Heart left ventricle (tissue), 16 donors: ENCODE data around the gene KDM4B. TPM values are rescaled to one million over a fixed set of nuclear protein-coding genes. Genes with fewer than 3 reads are reported as not detected.

Experiments
- ATAC-seq, 4 donors: fragments of 200-7000 bp; cut with Tn5 transposase; one replicate each; pipeline ENCODE4 v1.9.1; 2020 to 2022; ENCODE audit warnings: moderate library complexity in 4 of 4, mild to moderate bottlenecking in 3 of 4, moderate number of reproducible peaks in 1 of 4
- DNase-seq, 5 donors: peaks; one replicate each; pipeline ENCODE4 v3.0.0-alpha.2; 2020
- H3K27ac ChIP-seq, 12 donors: fragments of 200-600 bp; sonication (generic) in 4 of 12; one replicate each; pipeline versions ENCODE4 v1.5.0 to v1.8.0; 2016 to 2022; ENCODE audit warnings: mild to moderate bottlenecking in 2 of 12
- H3K27me3 ChIP-seq, 9 donors: fragments of 200-600 bp; sonication (generic) in 2 of 9; one replicate each; pipeline versions ENCODE4 v1.5.1 to v1.8.0; 2016 to 2022; ENCODE audit warnings: mild to moderate bottlenecking in 3 of 9
- H3K36me3 ChIP-seq, 9 donors: fragments of 200-600 bp; sonication (generic) in 2 of 9; one replicate each; pipeline versions ENCODE4 v1.5.0 to v1.8.0; 2018 to 2022; ENCODE audit warnings: mild to moderate bottlenecking in 2 of 9
- H3K4me1 ChIP-seq, 12 donors: fragments of 200-600 bp; sonication (generic) in 4 of 12; one replicate each; pipeline versions ENCODE4 v1.5.0 to v1.8.0; 2016 to 2022; ENCODE audit warnings: mild to moderate bottlenecking in 3 of 12
- H3K4me3 ChIP-seq, 12 donors: fragments of 200-600 bp; sonication (generic) in 4 of 12; one replicate each; pipeline versions ENCODE4 v1.5.0 to v1.8.0; 2017 to 2022; ENCODE audit warnings: mild to moderate bottlenecking in 9 of 12, moderate library complexity in 4 of 12
- H3K9me3 ChIP-seq, 12 donors: fragments of 200-600 bp; sonication (generic) in 4 of 12; one replicate each; pipeline versions ENCODE4 v1.5.0 to v1.8.0; 2016 to 2022; ENCODE audit warnings: mild to moderate bottlenecking in 1 of 12
- POLR2A ChIP-seq, 2 donors: fragments of 450-650 bp; IDR thresholded peaks; one replicate each; pipeline ENCODE4 v1.6.1; 2017; ENCODE audit warnings: antibody characterized with exemption in 2 of 2, mild to moderate bottlenecking in 2 of 2, moderate library complexity in 2 of 2
- WGBS, 4 donors: extraction: QIAGEN DNeasy Blood & Tissue Kit in 2 of 4; methylation state at CpG; one replicate each; pipeline versions ENCODE4 v1.1.5 to v1.1.7; 2013 to 2018; 5-methylcytosine and 5-hydroxymethylcytosine counted together
- intact Hi-C, 10 donors: fragments of 100-400 bp; cut with DNase I; formaldehyde crosslinking; loops; one replicate each; pipeline versions ENCODE4 v1.11.1 to v1.14.2; 2022
- polyA plus RNA-seq, 2 donors: library from polyadenylated mRNA; stranded (reverse); fragments of 200-250 nt; gene quantifications; one replicate each; pipeline ENCODE4 v1.2.3, GENCODE V29; 2013
- total RNA-seq, 9 donors: library from RNA; depleted of rRNA in 2 of 9; stranded (reverse); fragments of >200 nt in 2 of 9; fragmentation: NEBNext Ultra II Directional in 3 of 9; extraction: Animal tissue kit (Norgen Biotek cat#: 25700) in 3 of 9; gene quantifications; one replicate each; pipeline versions ENCODE4 v1.1.0 to v1.2.4, GENCODE V29; 2016 to 2023
- TF ChIP-seq, protein P1 (sequence below), 12 donors: fragments of 200-600 bp; sonication (generic) in 4 of 12; IDR thresholded peaks; one replicate each; pipeline versions ENCODE4 v1.5.0 to v1.8.0; 2018 to 2022; ENCODE audit warnings: antibody characterized with exemption in 12 of 12, mild to moderate bottlenecking in 5 of 12
- donor health status: ischemic (EF 13 %, LVEDD 7.1; RV severe dilation, severe dysfunction).
- donor health status: healthy with polysubstance abuse.
- donor health status: DM: no; HTN: yes; CAD: no.
- donor health status: DM: no; HTN: no; CAD: no.
- donor health status: ischemic (EF 25% LVEDD 6.9; RV normal size, moderate dysfunction).
- donor health status: ischemic (EF 25% LVEDD 5.7; RV mildly dilated, moderate dysfunction).
- donor health status: healthy.
- donor health status: DM: yes; HTN: yes; CAD: no.
- donor health status: ischemic (EF 35%, LVEDD 5.7; RV mildly dilated, moderate dysfunction).
- donor health status: nonischemic (EF 11% LVEDD 7.7; RV severe dilation, severe dysfunction).
- donor health status: DM: yes; HTN: yes; CAD: no.
- donor health status: PGD.
- donor health status: ischemic (EF 29% LVEDD 5.4; RV normal size, mild dysfunction).
- donor health status: nonischemic (EF 23%, LVEDD 6.1; RV moderate dilation, normal function).

Gene KDM4B
- total and polyA plus RNA-seq, 11 donors = 21.5 to 36.5 (median 27.2) TPM

DNA sequence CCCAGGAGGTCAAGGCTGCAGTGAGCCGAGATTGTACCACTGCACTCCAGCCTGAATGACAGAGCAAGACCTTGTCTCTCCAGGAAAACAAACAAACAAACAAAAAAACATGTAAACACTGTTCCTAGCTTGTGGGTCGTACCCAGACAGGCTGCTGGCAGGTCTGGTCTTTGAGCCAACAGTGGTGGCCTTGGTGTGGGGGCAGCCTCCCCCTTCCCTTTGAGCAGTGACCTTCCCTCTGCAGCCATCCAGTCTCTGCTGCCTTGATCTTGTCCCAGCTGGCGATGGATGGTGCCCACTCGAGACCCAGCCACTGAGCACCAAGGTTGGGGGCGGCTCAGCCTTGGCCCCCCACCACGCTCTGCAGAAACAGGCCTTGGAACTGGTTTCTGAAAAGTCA, 143.3 kb downstream of the KDM4B start:
- peaks cover 0 to 53% (median 31%) of the 10 kb centered on the region in 9 donors for H3K36me3 ChIP-seq
- DNase-seq = no peak
- H3K4me1 ChIP-seq = peaks cover 0 to 40% (median 12%) of the 10 kb centered on the region in 12 donors
- H3K27ac ChIP-seq = no peak overlapping the region
- WGBS, 4 donors = 94 to 95% (median 94%) methylated on average over 6 of the region's 6 CpGs
- no peaks in the 10 kb centered on the region for H3K27me3 ChIP-seq
- no peak overlapping the region for H3K4me3 ChIP-seq
- intact Hi-C loops = no loop called here
- TF ChIP-seq POLR2A (IDR thresholded peaks at IDR 0.05) = no peak
- TF ChIP-seq, protein P1, sequence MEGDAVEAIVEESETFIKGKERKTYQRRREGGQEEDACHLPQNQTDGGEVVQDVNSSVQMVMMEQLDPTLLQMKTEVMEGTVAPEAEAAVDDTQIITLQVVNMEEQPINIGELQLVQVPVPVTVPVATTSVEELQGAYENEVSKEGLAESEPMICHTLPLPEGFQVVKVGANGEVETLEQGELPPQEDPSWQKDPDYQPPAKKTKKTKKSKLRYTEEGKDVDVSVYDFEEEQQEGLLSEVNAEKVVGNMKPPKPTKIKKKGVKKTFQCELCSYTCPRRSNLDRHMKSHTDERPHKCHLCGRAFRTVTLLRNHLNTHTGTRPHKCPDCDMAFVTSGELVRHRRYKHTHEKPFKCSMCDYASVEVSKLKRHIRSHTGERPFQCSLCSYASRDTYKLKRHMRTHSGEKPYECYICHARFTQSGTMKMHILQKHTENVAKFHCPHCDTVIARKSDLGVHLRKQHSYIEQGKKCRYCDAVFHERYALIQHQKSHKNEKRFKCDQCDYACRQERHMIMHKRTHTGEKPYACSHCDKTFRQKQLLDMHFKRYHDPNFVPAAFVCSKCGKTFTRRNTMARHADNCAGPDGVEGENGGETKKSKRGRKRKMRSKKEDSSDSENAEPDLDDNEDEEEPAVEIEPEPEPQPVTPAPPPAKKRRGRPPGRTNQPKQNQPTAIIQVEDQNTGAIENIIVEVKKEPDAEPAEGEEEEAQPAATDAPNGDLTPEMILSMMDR (IDR thresholded peaks at IDR 0.05) = no peak
- no peaks in the 10 kb centered on the region for H3K9me3 ChIP-seq
- no peak for ATAC-seq

DNA sequence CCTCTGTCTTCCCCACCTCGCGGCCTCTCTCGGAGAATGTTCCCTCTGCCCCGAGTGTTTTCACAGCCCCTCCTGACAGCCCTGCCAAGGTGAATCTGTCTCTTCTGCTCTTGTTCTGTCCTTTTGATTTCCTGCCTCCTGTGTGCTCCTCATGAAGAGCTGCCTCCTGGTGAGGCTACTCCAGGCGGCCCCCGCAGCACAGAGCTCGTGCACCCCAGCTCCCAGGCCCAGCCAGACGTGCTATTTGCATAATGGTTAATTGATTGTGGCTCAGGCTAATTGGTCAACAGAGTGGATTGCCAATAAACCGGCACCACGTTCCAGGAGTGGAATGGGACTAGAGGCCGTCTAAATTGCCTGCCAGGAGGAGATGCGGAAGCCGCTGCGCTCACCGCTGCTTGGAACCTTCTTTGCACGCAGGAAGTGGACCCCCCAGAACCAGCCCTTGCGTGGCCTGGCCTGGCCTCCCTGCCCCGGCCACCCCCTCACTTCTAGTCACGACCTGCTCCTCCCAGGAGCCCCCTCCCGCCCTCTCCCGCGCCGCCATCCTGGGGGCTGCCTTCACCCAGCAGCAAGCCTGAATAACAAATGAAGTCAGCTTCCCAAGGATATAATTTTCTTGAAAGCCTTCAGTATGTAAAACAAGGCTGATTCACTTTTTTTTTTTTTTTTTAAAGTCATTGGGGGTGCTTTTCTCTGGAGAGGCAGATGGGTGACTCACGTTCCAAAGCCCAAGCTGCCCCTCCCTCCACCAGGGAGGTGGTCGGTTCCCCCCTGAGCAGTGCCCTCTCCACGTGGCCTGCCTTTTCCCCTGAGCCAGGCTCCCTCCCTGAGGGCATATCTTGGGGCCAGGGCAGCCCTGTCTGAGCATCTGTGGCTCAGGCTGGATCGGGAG, 144.0 kb downstream of the KDM4B start:
- no peak for DNase-seq
- Histone ChIP-seq H3K27me3 (no peaks in the 10 kb centered on the region), H3K27ac (no peak overlapping the region), H3K36me3 (peaks cover 0 to 51% (median 31%) of the 10 kb centered on the region in 9 donors), H3K4me3 (no peak overlapping the region), H3K4me1 (peaks cover 0 to 32% (median 8%) of the 10 kb centered on the region in 12 donors), H3K9me3 (no peaks in the 10 kb centered on the region)
- intact Hi-C loops = no loop called here
- TF ChIP-seq POLR2A (IDR thresholded peaks at IDR 0.05) = no peak
- TF ChIP-seq, protein P1 (IDR thresholded peaks at IDR 0.05) = no peak
- ATAC-seq = no peak
- 85 to 88% (median 87%) methylated on average over 20 to 27 of the region's 27 CpGs for WGBS, 4 donors

DNA sequence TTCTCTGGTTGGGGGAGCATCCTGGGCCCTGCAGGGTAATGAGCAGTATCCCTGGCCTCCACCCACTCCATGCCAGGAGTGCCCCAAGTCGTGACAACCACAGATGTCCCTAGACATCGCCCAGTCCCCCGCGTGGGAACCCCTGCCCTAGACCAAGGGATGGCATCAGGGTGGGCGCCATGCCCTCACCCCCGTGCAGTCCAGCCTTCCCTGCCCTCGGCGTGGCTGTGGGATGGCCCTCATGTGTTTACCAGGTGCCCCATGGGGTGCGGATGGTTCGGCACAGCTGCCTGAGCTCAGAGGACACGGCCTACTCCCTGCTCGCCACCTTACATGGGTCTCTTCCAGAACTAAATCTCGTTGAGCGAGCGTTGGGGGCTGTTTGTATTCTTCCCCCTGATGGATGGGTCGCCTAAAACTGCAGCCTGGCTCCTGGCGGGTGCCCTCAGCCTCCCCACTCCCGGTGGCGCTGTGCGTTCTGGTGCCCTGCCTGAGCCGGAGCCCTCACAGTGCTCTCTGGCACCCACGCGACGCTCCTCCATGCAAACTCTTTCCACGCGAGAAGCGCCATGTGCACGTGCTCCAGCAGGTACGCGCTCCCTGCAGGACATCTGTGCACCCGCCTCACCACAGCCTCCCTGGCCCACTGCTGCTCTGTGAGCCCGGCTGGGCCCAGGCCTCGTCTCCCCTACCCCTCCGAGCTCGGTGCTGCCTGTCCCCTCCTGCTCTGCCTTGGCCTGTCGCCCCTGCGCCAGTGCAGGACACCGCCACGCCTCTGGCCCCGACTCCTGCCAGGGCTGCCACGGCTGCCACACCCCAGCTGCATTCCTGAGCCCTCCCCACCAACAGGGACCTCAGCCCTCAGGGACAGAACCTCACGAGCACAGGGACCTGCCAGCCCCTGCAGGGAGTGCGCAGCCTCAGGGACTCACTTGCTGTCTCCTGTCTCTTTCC, 145.0 kb downstream of the KDM4B start:
- DNase-seq = peak in 4 of 5 donors; percentile 42 to 72 (median 46)
- TF ChIP-seq, protein P1 (IDR thresholded peaks at IDR 0.05) = no peak
- no peak for TF ChIP-seq POLR2A (IDR thresholded peaks at IDR 0.05)
- WGBS, 4 donors = 69 to 77% (median 75%) methylated on average over 30 to 43 of the region's 43 CpGs
- H3K36me3 ChIP-seq = peaks cover 0 to 47% (median 31%) of the 10 kb centered on the region in 9 donors
- H3K4me1 ChIP-seq = peaks cover 0 to 25% (median 8%) of the 10 kb centered on the region in 12 donors
- no peak overlapping the region for H3K4me3 ChIP-seq
- no peaks in the 10 kb centered on the region for H3K27me3 ChIP-seq
- no peaks in the 10 kb centered on the region for H3K9me3 ChIP-seq
- ATAC-seq = peak; percentile 62 to 78 (median 65)
- intact Hi-C loops = no loop called here
- H3K27ac ChIP-seq = peak overlapping the region in 10 of 12 donors; percentile 19 to 83 (median 72)
